ENCODE measurements around the gene CATSPER3. TPM values are rescaled to one million over a fixed set of nuclear protein-coding genes. Genes with fewer than 3 reads are reported as not detected.

Gene CATSPER3
- total and polyA plus RNA-seq, 2 donors from 2014 or later: 1.4 TPM

DNA sequence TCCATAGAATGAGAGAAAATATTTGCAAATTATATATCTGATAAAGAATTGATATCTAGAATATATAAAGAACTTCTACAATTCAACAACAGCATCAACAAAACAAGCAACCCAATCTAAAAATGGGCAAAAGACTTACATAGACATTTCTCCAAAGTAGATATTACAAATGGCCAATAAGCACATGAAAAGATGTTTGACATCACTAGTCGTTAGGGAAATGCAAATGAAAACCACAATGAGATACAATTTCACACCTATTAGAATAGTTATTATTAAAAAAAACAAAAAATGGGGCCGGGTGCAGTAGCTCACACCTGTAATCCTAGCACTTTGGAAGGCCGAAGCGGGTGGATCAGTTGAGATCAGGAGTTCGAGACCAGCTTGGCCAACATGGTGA lies 24.4 kb downstream of the CATSPER3 start:
- TF ChIP-seq, protein P1, sequence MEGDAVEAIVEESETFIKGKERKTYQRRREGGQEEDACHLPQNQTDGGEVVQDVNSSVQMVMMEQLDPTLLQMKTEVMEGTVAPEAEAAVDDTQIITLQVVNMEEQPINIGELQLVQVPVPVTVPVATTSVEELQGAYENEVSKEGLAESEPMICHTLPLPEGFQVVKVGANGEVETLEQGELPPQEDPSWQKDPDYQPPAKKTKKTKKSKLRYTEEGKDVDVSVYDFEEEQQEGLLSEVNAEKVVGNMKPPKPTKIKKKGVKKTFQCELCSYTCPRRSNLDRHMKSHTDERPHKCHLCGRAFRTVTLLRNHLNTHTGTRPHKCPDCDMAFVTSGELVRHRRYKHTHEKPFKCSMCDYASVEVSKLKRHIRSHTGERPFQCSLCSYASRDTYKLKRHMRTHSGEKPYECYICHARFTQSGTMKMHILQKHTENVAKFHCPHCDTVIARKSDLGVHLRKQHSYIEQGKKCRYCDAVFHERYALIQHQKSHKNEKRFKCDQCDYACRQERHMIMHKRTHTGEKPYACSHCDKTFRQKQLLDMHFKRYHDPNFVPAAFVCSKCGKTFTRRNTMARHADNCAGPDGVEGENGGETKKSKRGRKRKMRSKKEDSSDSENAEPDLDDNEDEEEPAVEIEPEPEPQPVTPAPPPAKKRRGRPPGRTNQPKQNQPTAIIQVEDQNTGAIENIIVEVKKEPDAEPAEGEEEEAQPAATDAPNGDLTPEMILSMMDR (IDR thresholded peaks at IDR 0.05; ENCODE audit: borderline replicate concordance, extremely low read depth, insufficient read depth): no peak
- peaks cover 0 to 4% (median 0%) of the 10 kb centered on the region in 3 donors for H3K9me3 ChIP-seq (ENCODE audit: control insufficient read depth in 2 of 3, insufficient read depth in 1 of 3, low read length in 3 of 3)
- intact Hi-C loops (cut with DNase I): no loop called here
- H3K4me3 ChIP-seq (ENCODE audit: low read length in 3 of 3): no peak overlapping the region
- no peak for DNase-seq
- H3K9ac ChIP-seq (ENCODE audit: low read length in 3 of 3): no peak overlapping the region
- H3K27ac ChIP-seq (ENCODE audit: low read depth in 2 of 2, low read length in 2 of 2): no peak overlapping the region
- no peaks in the 10 kb centered on the region for H3K27me3 ChIP-seq (ENCODE audit: control insufficient read depth, insufficient read depth, low read length)
- H3K36me3 ChIP-seq (ENCODE audit: control insufficient read depth in 2 of 3, insufficient read depth in 3 of 3, low read length in 3 of 3): no peaks in the 10 kb centered on the region
- no peaks in the 10 kb centered on the region for H3K4me1 ChIP-seq (ENCODE audit: control insufficient read depth in 2 of 3, insufficient read depth in 2 of 3, low read depth in 1 of 3, low read length in 3 of 3)
- no peak for FAIRE-seq

- TF ChIP-seq, protein P1 (IDR thresholded peaks at IDR 0.05; ENCODE audit: borderline replicate concordance, extremely low read depth, insufficient read depth): no peak
- intact Hi-C loops (cut with DNase I): no loop called here
- Histone ChIP-seq H3K4me1 (ENCODE audit: control insufficient read depth in 2 of 3, insufficient read depth in 2 of 3, low read depth in 1 of 3, low read length in 3 of 3) (no peaks in the 10 kb centered on the region), H3K9me3 (ENCODE audit: control insufficient read depth in 2 of 3, insufficient read depth in 1 of 3, low read length in 3 of 3) (peaks cover 0 to 4% (median 0%) of the 10 kb centered on the region in 3 donors), H3K36me3 (ENCODE audit: control insufficient read depth in 2 of 3, insufficient read depth in 3 of 3, low read length in 3 of 3) (no peaks in the 10 kb centered on the region), H3K9ac (ENCODE audit: low read length in 3 of 3) (no peak overlapping the region), H3K27ac (ENCODE audit: low read depth in 2 of 2, low read length in 2 of 2) (no peak overlapping the region), H3K27me3 (ENCODE audit: control insufficient read depth, insufficient read depth, low read length) (no peaks in the 10 kb centered on the region), H3K4me3 (ENCODE audit: low read length in 3 of 3) (no peak overlapping the region)
- FAIRE-seq (no peak), DNase-seq (no peak)
Observed at GRCh38 chr5:134993161-134993560, 25.5 kb downstream of the CATSPER3 start.

DNA sequence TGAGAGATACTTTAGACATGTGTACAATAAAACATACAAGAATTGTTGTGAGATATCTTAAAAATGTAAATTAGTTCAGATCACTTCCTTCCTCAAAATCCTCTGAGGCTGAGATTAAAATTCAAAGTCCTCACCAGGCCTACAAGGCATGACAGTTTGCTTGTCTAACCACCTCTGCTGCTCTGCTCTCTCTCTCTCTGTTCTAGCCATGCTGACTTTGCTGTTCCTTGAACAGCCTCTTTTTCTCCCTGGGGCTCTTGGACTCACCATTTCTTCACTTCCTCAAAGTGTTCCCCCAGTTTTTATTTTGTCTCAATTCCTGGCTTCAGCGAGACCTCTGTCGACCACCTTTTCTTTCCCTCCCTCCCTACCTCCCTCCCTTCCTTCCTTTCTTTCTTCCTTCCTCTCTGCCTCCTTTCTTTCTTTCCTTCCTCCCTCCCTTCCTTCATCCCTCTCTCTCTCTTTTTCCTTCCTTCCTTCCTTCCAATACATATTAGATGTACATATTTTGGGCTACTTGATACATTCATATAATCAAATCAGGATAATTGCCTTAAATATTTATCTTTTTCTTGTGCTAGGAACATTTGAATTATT lies 27.0 kb downstream of the CATSPER3 start:
- TF ChIP-seq, protein P1 (IDR thresholded peaks at IDR 0.05; ENCODE audit: borderline replicate concordance, extremely low read depth, insufficient read depth): no peak
- no peak for FAIRE-seq
- intact Hi-C loops (cut with DNase I): no loop called here
- H3K9me3 ChIP-seq (ENCODE audit: control insufficient read depth in 2 of 3, insufficient read depth in 1 of 3, low read length in 3 of 3): peaks cover 0 to 4% (median 0%) of the 10 kb centered on the region in 3 donors
- no peak for DNase-seq
- H3K4me3 ChIP-seq (ENCODE audit: low read length in 3 of 3): no peak overlapping the region
- H3K4me1 ChIP-seq (ENCODE audit: control insufficient read depth in 2 of 3, insufficient read depth in 2 of 3, low read depth in 1 of 3, low read length in 3 of 3): no peaks in the 10 kb centered on the region
- H3K36me3 ChIP-seq (ENCODE audit: control insufficient read depth in 2 of 3, insufficient read depth in 3 of 3, low read length in 3 of 3): no peaks in the 10 kb centered on the region
- no peak overlapping the region for H3K27ac ChIP-seq (ENCODE audit: low read depth in 2 of 2, low read length in 2 of 2)
- no peak overlapping the region for H3K9ac ChIP-seq (ENCODE audit: low read length in 3 of 3)
- H3K27me3 ChIP-seq (ENCODE audit: control insufficient read depth, insufficient read depth, low read length): no peaks in the 10 kb centered on the region
